HG03097 (cell line): ENCODE results near the gene STAG1.
"Not testable (repeated sequence)": the region's sequence is repeated elsewhere in the genome, so short reads cannot be mapped to it uniquely, and the experiment has no call there.

Experiments used
- ATAC-seq: cut with Tn5 transposase; IDR thresholded peaks from one replicate; pipeline ENCODE4 v1.9.1; 2021; ENCODE audit not compliant: unreplicated experiment, low FRiP score

STAG1 gene

GRCh38 chr3:136657526-136657925 is 94.7 kb downstream of the STAG1 start:
- ATAC-seq = no peak

- ATAC-seq = no peak
These were observed 98.5 kb downstream of the STAG1 start for GRCh38 chr3:136653628-136654027.

- ATAC-seq = no peak
These were observed 100.6 kb downstream of the STAG1 start for GRCh38 chr3:136651581-136651980.

GRCh38 chr3:136650461-136650860 is 101.7 kb downstream of the STAG1 start:
- ATAC-seq = no peak

- ATAC-seq = no peak
These were observed 106.3 kb downstream of the STAG1 start for GRCh38 chr3:136645915-136646314.

- ATAC-seq = no peak
These were observed 108.0 kb downstream of the STAG1 start for GRCh38 chr3:136644212-136644611.

- ATAC-seq = not testable (repeated sequence)
These were observed 108.8 kb downstream of the STAG1 start for GRCh38 chr3:136643380-136643779.

GRCh38 chr3:136642711-136643110 is 109.5 kb downstream of the STAG1 start:
- ATAC-seq = no peak

- ATAC-seq = no peak
These were observed 113.1 kb downstream of the STAG1 start for GRCh38 chr3:136639069-136639468.

GRCh38 chr3:136637176-136637575 is 115.0 kb downstream of the STAG1 start:
- no peak for ATAC-seq

- ATAC-seq = no peak
These were observed 117.4 kb downstream of the STAG1 start for GRCh38 chr3:136634821-136635220.

- no peak for ATAC-seq
These were observed 119.5 kb downstream of the STAG1 start for GRCh38 chr3:136632625-136633081.

- ATAC-seq = no peak
These were observed 120.8 kb downstream of the STAG1 start for GRCh38 chr3:136631424-136631823.

GRCh38 chr3:136630915-136631314 is 121.3 kb downstream of the STAG1 start:
- ATAC-seq = no peak

GRCh38 chr3:136626493-136626892 is 125.7 kb downstream of the STAG1 start:
- ATAC-seq = no peak

- ATAC-seq = no peak
These were observed 127.0 kb downstream of the STAG1 start for GRCh38 chr3:136624894-136625815.

- no peak for ATAC-seq
These were observed 127.8 kb downstream of the STAG1 start for GRCh38 chr3:136624371-136624770.

GRCh38 chr3:136621628-136622027 is 130.6 kb downstream of the STAG1 start:
- no peak for ATAC-seq

- no peak for ATAC-seq
These were observed 131.7 kb downstream of the STAG1 start for GRCh38 chr3:136620436-136620835.

- ATAC-seq = not testable (repeated sequence)
These were observed 134.1 kb downstream of the STAG1 start for GRCh38 chr3:136617969-136618525.

- no peak for ATAC-seq
These were observed 135.0 kb downstream of the STAG1 start for GRCh38 chr3:136617198-136617597.

GRCh38 chr3:136612512-136612911 is 139.7 kb downstream of the STAG1 start:
- no peak for ATAC-seq
